GM12878 (cell line): ENCODE measurements around the gene COBLL1.

Experiments used
- ATF3 ChIP-seq: IDR thresholded peaks from 2 replicates; pipeline ENCODE4 v1.6.1; 2011; ENCODE audit warnings: low read depth, mild to moderate bottlenecking, low read length, moderate library complexity, borderline replicate concordance; ENCODE audit errors: extremely low read depth
- CBX5 ChIP-seq: sonication (generic); IDR thresholded peaks from 2 replicates; pipeline ENCODE4 v1.6.1; 2016; ENCODE audit warnings: low read depth, moderate library complexity, mild to moderate bottlenecking, inconsistent platforms
- CREM ChIP-seq: IDR thresholded peaks from 2 replicates; pipeline ENCODE4 v1.6.1; 2014; ENCODE audit warnings: antibody characterized with exemption, low read depth
- CTCF ChIP-seq, 3 experiments: IDR thresholded peaks in 2 of 3; conservative IDR thresholded peaks in 1 of 3; 2 replicates each; pipeline ENCODE4 v1.5.1; 2011; ENCODE audit warnings: low read depth in 3 of 3, low read length in 3 of 3, mild to moderate bottlenecking in 3 of 3, control low read depth in 2 of 3, moderate library complexity in 2 of 3, inconsistent platforms in 1 of 3, mixed read lengths in 1 of 3; ENCODE audit not compliant: control insufficient read depth in 2 of 3, insufficient read depth in 1 of 3; ENCODE audit errors: extremely low read depth in 1 of 3
- EZH2 ChIP-seq: IDR thresholded peaks from 2 replicates; pipeline ENCODE4 v1.6.1; 2012; ENCODE audit warnings: low read depth, mild to moderate bottlenecking, control low read depth, inconsistent platforms, low read length, borderline replicate concordance; ENCODE audit not compliant: control insufficient read depth
- HDAC2 ChIP-seq: fragments of 200-600 bp; sonication (generic); IDR thresholded peaks from 2 replicates; pipeline ENCODE4 v1.6.1; 2017
- JUND ChIP-seq: IDR thresholded peaks from 2 replicates; pipeline ENCODE4 v1.6.1; 2012; ENCODE audit warnings: low read depth, mild to moderate bottlenecking, low read length, improper control_type of control experiment, moderate library complexity
- MEF2A ChIP-seq: IDR thresholded peaks from 2 replicates; pipeline ENCODE4 v1.6.1; 2011; ENCODE audit warnings: low read depth, mild to moderate bottlenecking, low read length, moderate library complexity; ENCODE audit not compliant: insufficient read depth
- NRF1 ChIP-seq: conservative IDR thresholded peaks from 2 replicates; pipeline ENCODE4 v1.6.1; 2011; ENCODE audit warnings: mild to moderate bottlenecking, low read depth, low read length, improper control_type of control experiment
- POLR2A ChIP-seq: IDR thresholded peaks from 2 replicates; pipeline ENCODE4 v1.6.1; 2011; ENCODE audit warnings: low read depth, mild to moderate bottlenecking, low read length
- SIN3A ChIP-seq: IDR thresholded peaks from 2 replicates; pipeline ENCODE4 v1.6.1; 2012; ENCODE audit warnings: low read depth, low read length, improper control_type of control experiment
- YY1 ChIP-seq: IDR thresholded peaks from 2 replicates; pipeline ENCODE4 v1.6.1; 2011; ENCODE audit warnings: low read depth, mild to moderate bottlenecking, low read length
- ZBED1 ChIP-seq: IDR thresholded peaks from 2 replicates; pipeline ENCODE4 v1.6.1; 2016; ENCODE audit warnings: borderline replicate concordance
- ZNF274 ChIP-seq: IDR thresholded peaks from one replicate; pipeline ENCODE4 v1.8.0; 2011; ENCODE audit not compliant: insufficient read length, insufficient read depth

DNA sequence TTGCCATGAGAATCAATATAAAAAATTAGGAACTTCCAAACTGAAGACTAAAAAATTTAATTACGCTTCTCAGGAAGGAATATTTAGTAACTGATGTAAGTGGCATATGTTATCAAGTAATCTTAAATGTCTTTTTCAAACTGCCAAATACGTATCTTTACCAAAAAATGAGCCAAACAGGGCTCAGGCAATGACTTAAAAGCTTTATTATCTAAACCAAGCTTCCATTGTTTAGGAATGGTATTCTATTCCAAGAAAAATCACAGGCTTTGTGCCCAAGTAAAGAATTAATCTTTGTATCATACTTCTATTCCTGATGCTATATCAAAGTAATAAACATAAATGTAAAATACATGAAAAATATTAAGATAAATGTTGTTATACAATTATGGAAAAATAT, 148.7 kb downstream of the COBLL1 start:
- TF ChIP-seq CTCF (IDR thresholded peaks at IDR 0.05 in 2 of 3, conservative IDR thresholded peaks at IDR 0.05 in 1 of 3; ENCODE audit: control insufficient read depth in 2 of 3, extremely low read depth in 1 of 3, insufficient read depth in 1 of 3, low read depth in 3 of 3, low read length in 3 of 3) = no peak
- no peak for TF ChIP-seq YY1
- TF ChIP-seq POLR2A = no peak
- no peak for TF ChIP-seq NRF1
- TF ChIP-seq ATF3 = no peak
- TF ChIP-seq EZH2 = no peak
- TF ChIP-seq JUND = no peak
- no peak for TF ChIP-seq MEF2A
- TF ChIP-seq CREM = no peak
- no peak for TF ChIP-seq CBX5
- TF ChIP-seq SIN3A = no peak
- no peak for TF ChIP-seq ZBED1
- no peak for TF ChIP-seq ZNF274
- no peak for TF ChIP-seq HDAC2
